LNCaP clone FGC (cell line): ENCODE results near the gene RBP3.

Experiments used
- DNase-seq: peaks from one replicate; pipeline ENCODE4 v3.0.0-alpha.2; 2011; ENCODE audit warnings: low read depth
- H3K4me3 ChIP-seq: 2 replicates; pipeline ENCODE4 v1.5.1; 2011; ENCODE audit warnings: mild to moderate bottlenecking, low read depth, low read length, control low read depth
- CTCF ChIP-seq: IDR thresholded peaks from 2 replicates; pipeline ENCODE4 v1.5.1; 2012; ENCODE audit warnings: mild to moderate bottlenecking; ENCODE audit not compliant: control insufficient read depth, insufficient read depth; ENCODE audit errors: extremely low read depth

The RBP3 gene

DNA sequence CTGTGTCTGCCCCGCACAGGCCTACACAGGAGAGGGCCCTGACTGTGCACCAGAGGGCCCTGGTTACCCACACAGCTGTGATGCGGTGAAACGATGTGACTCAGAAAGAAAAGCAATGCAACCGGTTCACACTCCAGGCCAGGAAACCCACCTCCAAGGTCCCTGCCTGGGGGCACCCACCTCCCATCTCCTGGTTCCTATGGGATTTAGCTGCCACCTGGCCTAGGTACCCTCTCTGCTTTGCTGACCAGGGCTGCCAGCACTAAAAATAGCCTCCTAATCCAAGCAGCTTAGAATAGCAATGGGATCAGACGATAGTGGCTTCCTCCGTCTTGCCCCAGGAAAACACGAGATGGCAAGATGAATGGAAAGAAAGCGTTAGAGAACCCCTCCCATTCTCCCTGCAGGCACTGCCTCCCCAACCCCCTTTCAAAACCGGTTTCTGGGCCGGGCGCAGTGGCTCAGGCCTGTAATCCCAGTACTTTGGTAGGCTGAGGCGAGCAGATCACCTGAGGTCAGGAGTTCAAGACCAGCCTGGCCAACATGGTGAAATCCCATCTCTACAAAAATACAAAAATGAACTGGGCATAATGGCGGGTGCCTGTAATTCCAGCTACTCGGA, 12.4 kb downstream of the RBP3 start:
- no peak for TF ChIP-seq CTCF

DNA sequence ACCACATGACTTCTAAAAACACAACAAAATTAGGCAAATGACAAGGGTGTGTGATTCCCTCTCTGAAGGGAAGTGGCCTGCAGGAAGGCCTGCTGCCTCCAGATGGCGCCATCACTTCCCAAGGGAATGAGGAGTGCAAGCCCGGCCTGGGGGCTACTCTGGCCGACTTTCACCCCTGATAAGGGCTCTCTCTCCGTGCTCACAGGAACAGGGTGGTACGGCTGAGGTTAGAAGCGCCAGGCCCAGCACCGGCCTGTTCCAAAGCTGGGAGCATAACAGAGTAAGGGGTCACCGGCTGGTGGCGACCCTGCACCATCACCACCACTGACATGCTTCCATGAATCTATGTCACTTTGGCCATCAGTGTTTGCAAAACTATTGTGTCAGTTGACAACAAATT, 13.1 kb downstream of the RBP3 start:
- no peak for DNase-seq
- TF ChIP-seq CTCF: peak; percentile 68
- no peak overlapping the region for H3K4me3 ChIP-seq

More for the DNA sequence above, 12.4 kb downstream of the RBP3 start:
- no peak for DNase-seq
- H3K4me3 ChIP-seq: no peak overlapping the region

- no peak overlapping the region for H3K4me3 ChIP-seq
- no peak for DNase-seq
- TF ChIP-seq CTCF: no peak
These were observed 14.0 kb downstream of the RBP3 start for GRCh38 chr10:47362199-47362598.

DNA sequence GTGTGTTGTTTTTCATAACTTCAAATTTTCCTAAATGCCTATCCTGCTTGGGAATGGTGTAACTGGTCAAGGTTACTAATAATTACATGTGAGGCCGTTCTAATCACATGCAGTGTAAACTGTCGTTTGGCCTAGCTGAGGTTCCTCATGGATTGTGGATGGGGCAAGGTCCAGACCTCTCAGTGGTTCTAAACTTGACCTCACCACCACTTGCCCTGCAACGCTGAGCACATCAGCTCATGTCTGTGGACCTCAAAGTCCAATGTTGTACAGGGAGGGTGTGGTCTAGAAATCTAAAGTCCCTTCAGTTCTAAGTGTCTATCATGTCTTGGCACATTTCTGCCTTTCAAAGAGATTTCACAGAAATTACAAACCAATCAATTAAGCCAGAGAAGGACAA, 15.6 kb downstream of the RBP3 start:
- H3K4me3 ChIP-seq: no peak overlapping the region
- DNase-seq: no peak
- TF ChIP-seq CTCF: no peak

- TF ChIP-seq CTCF: no peak
- H3K4me3 ChIP-seq: no peak overlapping the region
- DNase-seq: no peak
These were observed 16.2 kb downstream of the RBP3 start for GRCh38 chr10:47364366-47364765.

DNA sequence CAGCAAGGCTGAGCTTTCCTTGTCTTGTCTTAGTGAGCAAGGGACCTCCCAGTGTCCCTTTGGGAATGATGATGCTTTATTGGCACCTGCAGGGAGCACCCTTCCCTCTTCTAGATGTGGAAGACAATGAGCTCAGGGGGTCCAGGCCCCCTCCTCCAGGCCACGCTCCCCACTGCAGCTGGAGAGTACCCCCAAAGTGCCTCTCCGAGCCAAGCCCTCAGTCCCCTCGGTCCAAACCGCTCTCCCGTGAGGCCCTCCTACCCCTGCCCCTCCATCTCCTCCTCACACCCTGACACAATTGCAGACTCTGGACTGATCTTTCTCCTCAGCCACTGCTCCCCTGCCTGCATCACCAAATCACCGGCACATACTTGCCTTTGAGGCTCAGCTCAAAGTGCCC, 16.7 kb downstream of the RBP3 start:
- H3K4me3 ChIP-seq: no peak overlapping the region
- no peak for TF ChIP-seq CTCF
- DNase-seq: no peak
